ENCODE data around the gene KCND3.

GRCh38 chr1:111981090-111981489, 8.4 kb downstream of the KCND3 start:
- TF ChIP-seq CTCF (IDR thresholded peaks at IDR 0.05), result no peak
- TF ChIP-seq ZFX (IDR thresholded peaks at IDR 0.05; ENCODE audit: borderline replicate concordance), result no peak

Data from 22Rv1 (cell line).